Brain microvascular endothelial cell (primary cell): ENCODE data around the gene MAST2.
"Not testable (repeated sequence)": the region's sequence is repeated elsewhere in the genome, so short reads cannot be mapped to it uniquely, and the experiment has no call there.

Experiments used
- DNase-seq: peaks from one replicate; pipeline ENCODE4 v3.0.0-alpha.2; 2020
- H3K27ac ChIP-seq: fragments of 250-450 bp; sonication (Bioruptor Pico); 2 replicates; pipeline ENCODE4 v1.5.1; 2020; ENCODE audit warnings: mild to moderate bottlenecking, moderate library complexity
- H3K27me3 ChIP-seq: fragments of 250-450 bp; sonication (Bioruptor Pico); replicated peaks from 2 replicates; pipeline ENCODE4 v1.5.1; 2020; ENCODE audit warnings: mild to moderate bottlenecking
- H3K36me3 ChIP-seq: fragments of 250-450 bp; sonication (Bioruptor Pico); replicated peaks from 2 replicates; pipeline ENCODE4 v1.5.1; 2020; ENCODE audit warnings: mild to moderate bottlenecking
- H3K4me3 ChIP-seq: 2 replicates; pipeline ENCODE4 v1.5.1; 2011; ENCODE audit warnings: low read depth, mild to moderate bottlenecking, control low read depth, low read length, moderate library complexity
- CTCF ChIP-seq: IDR thresholded peaks from 2 replicates; pipeline ENCODE4 v1.5.1; 2011; ENCODE audit warnings: low read depth, mild to moderate bottlenecking, moderate library complexity, low read length, control low read depth, inconsistent platforms; ENCODE audit errors: missing control alignments
- in situ Hi-C: cut with HindIII; loops from 2 replicates; pipeline ENCODE4 v1.10.0; 2017; ENCODE audit warnings: low sequenced_read_pairs, low pct_ligation_motif_present

Gene MAST2

GRCh38 chr1:46056325-46056724 is 252.9 kb downstream of the MAST2 start:
- no peak overlapping the region for H3K27ac ChIP-seq

GRCh38 chr1:46057215-46057614 is 253.8 kb downstream of the MAST2 start:
- in situ Hi-C loops, H3K36me3 ChIP-seq, DNase-seq, H3K27me3 ChIP-seq, H3K4me3 ChIP-seq, H3K27ac ChIP-seq: not testable (repeated sequence)

More at GRCh38 chr1:46056325-46056724, 252.9 kb downstream of the MAST2 start:
- no peak for DNase-seq
- Histone ChIP-seq H3K4me3 (no peak overlapping the region), H3K36me3 (peaks cover 4% of the 10 kb centered on the region), H3K27me3 (no peaks in the 10 kb centered on the region)
- in situ Hi-C loops: no loop called here
- no peak for TF ChIP-seq CTCF

GRCh38 chr1:46057781-46058180 is 254.4 kb downstream of the MAST2 start:
- Histone ChIP-seq H3K36me3 (peaks cover 7% of the 10 kb centered on the region), H3K4me3 (no peak overlapping the region), H3K27ac (no peak overlapping the region), H3K27me3 (no peaks in the 10 kb centered on the region)
- TF ChIP-seq CTCF: no peak
- in situ Hi-C loops: no loop called here
- no peak for DNase-seq

- no peak for TF ChIP-seq CTCF
- Histone ChIP-seq H3K36me3 (peaks cover 7% of the 10 kb centered on the region), H3K27ac (no peak overlapping the region), H3K27me3 (no peaks in the 10 kb centered on the region), H3K4me3 (no peak overlapping the region)
- in situ Hi-C loops: no loop called here
- no peak for DNase-seq
Measured at GRCh38 chr1:46058936-46059335, 255.5 kb downstream of the MAST2 start.

GRCh38 chr1:46061146-46061545 is 257.7 kb downstream of the MAST2 start:
- Histone ChIP-seq H3K4me3 (no peak overlapping the region), H3K27me3 (no peaks in the 10 kb centered on the region), H3K27ac (no peak overlapping the region), H3K36me3 (peaks cover 7% of the 10 kb centered on the region)
- DNase-seq: no peak
- in situ Hi-C loops: no loop called here
- TF ChIP-seq CTCF: no peak

GRCh38 chr1:46062651-46063319 is 259.4 kb downstream of the MAST2 start:
- H3K36me3 ChIP-seq: peaks cover 4% of the 10 kb centered on the region
- no peaks in the 10 kb centered on the region for H3K27me3 ChIP-seq
- DNase-seq: no peak
- in situ Hi-C loops: no loop called here
- no peak for TF ChIP-seq CTCF
- no peak overlapping the region for H3K27ac ChIP-seq
- no peak overlapping the region for H3K4me3 ChIP-seq
